Peyer's patch (tissue), 4 donors: ENCODE measurements around the gene MKS1.

Source experiments
- CTCF ChIP-seq, 6 experiments: fragments of 450-650 bp in 4 of 6; fragments of 200-600 bp in 2 of 6; sonication (generic) in 1 of 6; IDR thresholded peaks; one replicate each; pipeline ENCODE4 v1.5.1; 2017 to 2019; ENCODE audit warnings: antibody characterized with exemption in 6 of 6, mild to moderate bottlenecking in 3 of 6, moderate library complexity in 1 of 6
- POLR2A ChIP-seq, 2 donors: fragments of 450-650 bp; IDR thresholded peaks; one replicate each; pipeline ENCODE4 v1.5.1; 2017; ENCODE audit warnings: antibody characterized with exemption in 2 of 2, mild to moderate bottlenecking in 2 of 2, moderate library complexity in 2 of 2

GRCh38 chr17:58184308-58184985 is 34.6 kb downstream of the MKS1 start:
- TF ChIP-seq CTCF (IDR thresholded peaks at IDR 0.05), result no peak
- TF ChIP-seq POLR2A (IDR thresholded peaks at IDR 0.05), result no peak
